Hypothalamus (tissue), 51 donors: ENCODE results near the gene PTK7.

Experiments
- DNase-seq, 51 donors: peaks; one replicate each; lab custom pipeline; 2025; lab: John Stamatoyannopoulos, UW

Gene PTK7

DNA sequence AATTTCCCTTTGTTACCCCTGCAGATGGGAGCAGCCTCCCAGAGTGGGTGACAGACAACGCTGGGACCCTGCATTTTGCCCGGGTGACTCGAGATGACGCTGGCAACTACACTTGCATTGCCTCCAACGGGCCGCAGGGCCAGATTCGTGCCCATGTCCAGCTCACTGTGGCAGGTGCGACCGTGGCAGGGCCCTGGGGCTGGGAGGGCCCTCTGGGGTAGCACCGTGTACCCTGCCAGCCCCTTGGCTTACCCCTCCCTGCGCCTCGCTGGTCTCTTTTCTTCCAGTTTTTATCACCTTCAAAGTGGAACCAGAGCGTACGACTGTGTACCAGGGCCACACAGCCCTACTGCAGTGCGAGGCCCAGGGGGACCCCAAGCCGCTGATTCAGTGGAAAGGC lies 65.5 kb downstream of the PTK7 start:
- no peak for DNase-seq

DNA sequence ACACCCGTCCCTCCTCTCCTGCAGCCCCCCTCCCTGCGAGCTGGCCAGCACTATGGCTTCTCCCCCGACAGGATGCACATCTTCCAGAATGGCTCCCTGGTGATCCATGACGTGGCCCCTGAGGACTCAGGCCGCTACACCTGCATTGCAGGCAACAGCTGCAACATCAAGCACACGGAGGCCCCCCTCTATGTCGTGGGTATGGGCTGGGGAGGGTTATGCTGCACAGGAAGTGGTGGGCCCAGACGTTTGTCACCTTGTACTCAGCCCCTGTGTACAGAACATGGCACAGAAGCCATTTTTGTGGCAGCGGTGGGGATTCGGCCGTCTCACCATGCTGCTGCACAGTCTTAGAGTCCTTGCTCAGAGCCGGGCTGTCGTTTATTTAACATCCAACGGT lies 66.0 kb downstream of the PTK7 start:
- no peak for DNase-seq

GRCh38 chr6:43143235-43144128 lies 67.4 kb downstream of the PTK7 start:
- peak in 50 of 51 donors; percentile 9 to 88 (median 69) for DNase-seq

GRCh38 chr6:43144879-43145278 lies 68.8 kb downstream of the PTK7 start:
- no peak for DNase-seq

GRCh38 chr6:43146261-43146660 lies 70.1 kb downstream of the PTK7 start:
- no peak for DNase-seq

DNA sequence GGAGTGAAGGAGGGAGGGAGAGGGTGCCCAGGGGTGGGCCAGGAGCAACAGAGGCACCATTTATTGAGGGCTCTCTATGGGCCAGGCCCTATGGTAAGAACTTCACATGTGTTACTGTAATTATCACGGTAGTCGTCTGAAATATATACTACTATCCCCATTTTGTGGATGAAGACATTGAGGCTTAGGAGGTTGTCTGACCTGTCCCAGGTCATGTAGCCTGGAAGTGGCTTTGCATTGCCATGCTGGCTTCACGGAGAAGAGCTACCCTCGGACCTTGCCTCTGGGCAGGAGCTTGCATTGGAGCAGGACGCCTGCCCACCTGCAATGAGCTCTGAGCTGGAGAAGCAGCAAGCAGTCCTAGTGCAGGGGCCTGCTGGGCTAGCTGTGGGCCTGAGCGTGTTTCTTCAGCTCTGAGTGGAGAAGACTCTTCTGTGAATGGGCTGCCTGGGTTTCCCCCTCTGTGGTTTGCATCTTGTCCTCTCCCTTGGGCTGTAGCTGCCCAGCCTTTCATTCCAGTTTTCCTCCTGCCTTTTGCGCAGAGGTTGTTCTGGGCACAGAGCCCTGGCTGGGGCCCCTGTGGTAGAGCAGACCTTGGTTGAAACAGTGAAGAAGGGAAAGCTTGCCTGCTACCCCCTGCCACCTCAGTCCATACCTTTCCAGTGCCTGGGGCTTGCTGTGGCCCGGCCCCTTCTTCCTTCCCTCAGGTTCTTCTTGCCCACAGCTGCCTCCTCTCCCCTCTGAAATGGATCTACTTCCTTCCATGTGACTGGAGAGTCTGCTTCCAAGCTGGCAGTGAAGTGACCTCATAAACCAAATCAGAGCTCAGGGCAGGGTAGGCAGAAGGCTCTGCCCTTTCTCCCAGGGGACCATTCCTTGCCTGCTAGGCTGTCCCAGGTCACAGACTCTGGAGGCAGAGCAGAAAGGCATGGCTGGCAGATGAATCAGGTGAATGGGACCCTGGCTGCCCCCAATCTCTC lies 70.9 kb downstream of the PTK7 start:
- no peak for DNase-seq

DNA sequence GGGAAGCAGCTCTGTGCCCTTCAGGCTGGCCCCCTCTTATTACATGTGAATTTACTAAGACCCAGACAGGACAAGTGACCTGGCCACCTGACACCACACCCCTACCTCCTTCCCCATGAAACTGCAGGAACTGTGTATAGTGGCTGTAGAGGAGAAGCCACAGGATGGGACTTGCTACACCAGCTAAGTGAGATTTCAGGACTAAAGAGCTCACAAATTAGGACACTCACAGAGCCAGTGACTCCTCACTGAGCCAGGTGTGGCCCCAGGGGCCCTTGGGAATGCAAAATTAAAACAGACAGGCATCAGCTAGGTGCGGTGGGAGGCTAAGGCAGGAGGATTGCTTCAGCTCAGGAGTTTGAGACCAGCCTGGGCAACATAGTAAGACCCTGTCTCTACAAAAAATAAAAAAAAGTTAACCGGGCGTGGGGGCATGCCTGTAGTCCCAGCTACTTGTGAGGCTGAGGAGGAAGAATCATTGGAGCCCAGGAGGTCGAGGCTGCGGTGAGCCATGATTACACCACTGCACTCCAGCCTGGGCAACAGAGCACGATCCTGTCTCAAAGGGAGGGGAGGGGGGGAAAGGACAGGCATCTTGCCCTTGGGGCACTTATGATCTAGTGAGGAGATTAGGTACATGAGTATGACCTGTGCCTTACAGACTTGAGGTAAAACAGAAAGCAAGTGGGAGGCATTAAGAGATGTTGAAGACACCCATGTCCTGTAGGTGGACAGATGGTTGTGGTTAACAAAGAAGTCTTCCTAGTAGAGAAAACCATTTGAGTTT lies 71.8 kb downstream of the PTK7 start:
- DNase-seq = no peak

DNA sequence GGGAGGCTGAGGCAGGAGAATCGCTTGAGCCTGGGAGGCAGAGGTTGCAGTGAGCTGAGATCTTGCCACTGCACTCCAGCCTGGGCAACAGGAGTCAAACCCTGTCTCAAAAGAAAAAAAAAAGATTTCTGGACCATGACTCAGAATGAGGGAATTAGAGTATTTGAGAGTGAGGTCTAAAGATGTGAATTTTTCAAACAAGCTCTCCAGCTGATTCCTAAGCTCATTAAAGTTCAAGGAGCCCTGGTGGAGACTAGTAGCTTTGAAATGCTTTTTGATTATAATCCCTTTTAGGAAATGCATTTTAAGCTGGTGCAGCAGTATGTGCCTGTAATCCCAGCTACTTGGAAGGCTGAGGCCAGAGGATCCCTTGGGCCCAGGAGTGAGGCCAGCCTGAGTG lies 73.2 kb downstream of the PTK7 start:
- DNase-seq = no peak

DNA sequence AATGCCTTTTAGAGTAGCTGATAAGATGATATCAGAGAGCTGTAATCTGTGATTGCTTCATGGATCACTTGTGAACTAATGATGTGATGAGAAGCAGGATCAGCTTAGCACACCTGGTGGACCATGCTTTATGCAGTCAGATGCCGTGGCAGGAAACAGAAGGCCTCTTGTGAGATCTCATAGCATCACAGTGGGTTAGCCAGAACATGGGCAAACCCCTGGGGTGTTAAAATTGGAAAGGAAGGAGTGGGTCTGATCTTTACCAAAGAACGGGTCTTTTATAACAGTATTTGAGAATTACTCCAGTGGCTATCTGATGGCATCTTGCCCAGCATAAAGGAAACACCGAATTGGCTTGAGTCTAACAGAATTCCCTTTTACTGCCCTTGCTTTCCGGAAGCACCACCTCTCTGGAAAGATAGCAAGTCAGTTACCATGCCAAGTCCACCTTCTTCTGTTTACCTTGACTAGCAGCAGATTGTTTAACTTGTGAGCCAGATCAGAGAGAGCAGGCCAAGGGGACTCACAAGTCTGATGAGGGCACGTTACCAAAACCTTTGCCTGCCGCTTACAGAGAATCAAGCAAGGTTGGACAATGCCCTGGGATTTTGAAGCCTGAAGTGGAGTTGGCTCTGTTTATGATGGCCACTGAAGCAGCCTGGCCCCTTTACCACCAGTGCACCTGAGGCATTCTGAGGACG lies 74.1 kb downstream of the PTK7 start:
- DNase-seq = no peak

DNA sequence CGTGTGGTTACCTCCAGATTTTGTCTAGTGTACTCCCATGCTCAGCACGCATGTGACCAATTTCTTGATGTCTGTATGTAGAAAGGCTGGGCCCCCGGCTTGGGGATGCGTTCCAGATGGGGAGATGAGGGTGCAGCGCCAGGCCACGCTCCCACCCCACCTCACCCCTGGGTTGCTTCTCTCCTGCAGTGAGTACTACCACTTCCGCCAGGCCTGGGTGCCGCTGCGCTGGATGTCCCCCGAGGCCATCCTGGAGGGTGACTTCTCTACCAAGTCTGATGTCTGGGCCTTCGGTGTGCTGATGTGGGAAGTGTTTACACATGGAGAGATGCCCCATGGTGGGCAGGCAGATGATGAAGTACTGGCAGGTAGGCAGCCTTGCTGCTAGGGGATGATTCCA lies 83.5 kb downstream of the PTK7 start:
- DNase-seq = no peak

- DNase-seq = no peak
Observed at GRCh38 chr6:43163899-43164298, 87.8 kb downstream of the PTK7 start.

GRCh38 chr6:43170417-43170930 lies 94.4 kb downstream of the PTK7 start:
- peak in 28 of 51 donors; percentile 33 to 83 (median 73) for DNase-seq

- peak; percentile 76 to 100 (median 98) for DNase-seq
Observed at GRCh38 chr6:43170931-43171706, 95.0 kb downstream of the PTK7 start, which contains the start of gene SRF. Gene SRF (plus strand): TSS chr6:43171269. CDS start chr6:43171657, 388 bp downstream.

- DNase-seq = peak in 12 of 51 donors; percentile 27 to 59 (median 43)
Observed at GRCh38 chr6:43171707-43172103, 95.6 kb downstream of the PTK7 start.

GRCh38 chr6:43172104-43173007 lies 96.2 kb downstream of the PTK7 start:
- DNase-seq = peak in 36 of 51 donors; percentile 7 to 70 (median 36)

DNA sequence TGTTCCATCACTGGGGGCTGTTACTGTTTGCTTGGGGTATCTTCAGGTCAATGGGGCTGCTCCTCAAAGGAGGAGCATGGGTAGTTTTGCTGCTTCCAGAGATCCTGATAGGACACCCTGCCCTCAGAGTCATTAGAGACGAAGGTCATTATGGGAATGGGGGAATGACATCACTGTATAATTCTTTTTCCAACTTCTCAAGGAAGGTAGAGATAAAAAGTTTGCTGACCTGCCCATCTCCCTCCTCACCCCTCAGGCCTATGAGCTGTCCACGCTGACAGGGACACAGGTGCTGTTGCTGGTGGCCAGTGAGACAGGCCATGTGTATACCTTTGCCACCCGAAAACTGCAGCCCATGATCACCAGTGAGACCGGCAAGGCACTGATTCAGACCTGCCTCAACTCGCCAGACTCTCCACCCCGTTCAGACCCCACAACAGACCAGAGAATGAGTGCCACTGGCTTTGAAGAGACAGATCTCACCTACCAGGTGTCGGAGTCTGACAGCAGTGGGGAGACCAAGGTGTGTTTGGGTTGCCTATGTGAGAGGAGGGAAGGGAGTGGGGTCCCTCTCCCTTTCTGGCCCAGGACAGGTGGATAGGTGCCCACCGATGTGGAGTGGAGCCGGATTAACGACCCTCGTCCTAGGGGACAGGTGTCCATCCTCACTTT lies 97.6 kb downstream of the PTK7 start:
- peak in 2 of 51 donors; percentile 20 to 42 for DNase-seq
